HCT116 (cell line): ENCODE measurements around the gene TMEM135. TPM values are rescaled to one million over a fixed set of nuclear protein-coding genes. Genes with fewer than 3 reads are reported as not detected.

Experiments used
- ATAC-seq: fragments of 200-7000 bp; cut with Tn5 transposase; 2 replicates; pipeline ENCODE4 v1.9.1; 2020; ENCODE audit warnings: mild to moderate bottlenecking, moderate library complexity
- BruUV-seq: library from RNA; stranded (reverse); fragments of 400-500 nt; replicated peaks from 2 replicates; lab custom pipeline; 2021; lab: Mats Ljungman, UMichigan
- CTCF ChIA-PET: fragments of 300-600 bp; sonication (Branson Sonifier 250); formaldehyde crosslinking; loops from one replicate; lab custom pipeline; 2021; ENCODE audit warnings: antibody characterized with exemption; lab: Charles Lee
- POLR2A ChIA-PET: fragments of 300-600, 350-600 bp; sonication (Branson Sonifier 250); formaldehyde crosslinking; loops from one replicate; lab custom pipeline; 2021; ENCODE audit warnings: antibody characterized with exemption; lab: Charles Lee
- RAD21 ChIA-PET, 2 experiments: fragments of 300-600 bp; sonication (Branson Sonifier 250); formaldehyde crosslinking; loops; one replicate each; lab custom pipeline; 2023; ENCODE audit warnings: low total read pairs in 2 of 2; ENCODE audit not compliant: uncharacterized antibody in 2 of 2, unreplicated experiment in 2 of 2, low non-redundant PET in 1 of 2; lab: Charles Lee
- DNase-seq: peaks from one replicate; pipeline ENCODE4 v3.0.0-alpha.2; 2010; ENCODE audit warnings: low read depth, low spot score
- H2AFZ ChIP-seq: fragments of 200-600 bp; shearing (Covaris generic), sonication (generic); 2 replicates; pipeline ENCODE4 v1.6.1; 2017; ENCODE audit warnings: low read depth, mixed run types, mixed read lengths, antibody characterized with exemption, low read length; ENCODE audit not compliant: poor library complexity, severe bottlenecking
- H3K27ac ChIP-seq: 2 replicates; pipeline ENCODE4 v1.5.1; 2012; ENCODE audit warnings: low read depth, low read length
- H3K27me3 ChIP-seq: fragments of 200-600 bp; sonication (generic); 2 replicates; pipeline ENCODE4 v1.6.1; 2016; ENCODE audit warnings: mixed run types, low read length, mixed read lengths; ENCODE audit not compliant: insufficient read depth
- H3K36me3 ChIP-seq, 2 experiments: fragments of 200-500 bp in 1 of 2; fragments of 200-600 bp in 1 of 2; sonication (Bioruptor generic) in 1 of 2; sonication (generic) in 1 of 2; 2 replicates each; pipeline versions ENCODE4 v1.5.1 to v1.6.1; 2014 to 2016; ENCODE audit warnings: low read length in 2 of 2, inconsistent platforms in 1 of 2, mixed read lengths in 1 of 2, mixed run types in 1 of 2; ENCODE audit not compliant: insufficient read depth in 2 of 2, control insufficient read depth in 1 of 2
- H3K4me1 ChIP-seq, 2 experiments: fragments of 200-600 bp in 1 of 2; sonication (generic) in 1 of 2; 2 replicates each; pipeline versions ENCODE4 v1.5.1 to v1.6.1; 2012 to 2017; ENCODE audit warnings: low read length in 2 of 2, inconsistent platforms in 1 of 2, mild to moderate bottlenecking in 1 of 2, mixed read lengths in 1 of 2, mixed run types in 1 of 2, moderate library complexity in 1 of 2; ENCODE audit not compliant: insufficient read depth in 2 of 2, control insufficient read depth in 1 of 2
- H3K4me2 ChIP-seq: fragments of 200-600 bp; sonication (generic); 2 replicates; pipeline ENCODE4 v1.6.1; 2017; ENCODE audit warnings: mixed run types, low read length, mixed read lengths
- H3K4me3 ChIP-seq, 2 experiments: fragments of 200-600 bp in 1 of 2; sonication (generic) in 1 of 2; replicated peaks in 1 of 2; 2 replicates each; pipeline ENCODE4 v1.5.1; 2011 to 2016; ENCODE audit warnings: low read length in 2 of 2, control low read depth in 1 of 2, low read depth in 1 of 2, mild to moderate bottlenecking in 1 of 2, mixed read lengths in 1 of 2, mixed run types in 1 of 2
- H3K79me2 ChIP-seq: fragments of 200-600 bp; sonication (generic); 2 replicates; pipeline ENCODE4 v1.6.1; 2017; ENCODE audit warnings: mild to moderate bottlenecking, mixed run types, low read length, moderate library complexity, mixed read lengths; ENCODE audit not compliant: insufficient read depth
- H3K9ac ChIP-seq: fragments of 200-600 bp; sonication (generic); 2 replicates; pipeline ENCODE4 v1.6.1; 2016; ENCODE audit warnings: low read length, mixed read lengths
- H3K9me2 ChIP-seq: fragments of 200-600 bp; sonication (generic), shearing (Covaris generic); 2 replicates; pipeline ENCODE4 v1.6.1; 2017; ENCODE audit warnings: mixed run types, mild to moderate bottlenecking, moderate library complexity; ENCODE audit not compliant: insufficient read depth
- H3K9me3 ChIP-seq, 2 experiments: fragments of 200-500 bp in 1 of 2; fragments of 200-600 bp in 1 of 2; sonication (Bioruptor generic) in 1 of 2; sonication (generic) in 1 of 2; 2 replicates each; pipeline ENCODE4 v1.6.1; 2014 to 2017; ENCODE audit warnings: low read length in 2 of 2, mixed read lengths in 2 of 2, inconsistent platforms in 1 of 2, low read depth in 1 of 2, mild to moderate bottlenecking in 1 of 2, mixed run types in 1 of 2, moderate library complexity in 1 of 2; ENCODE audit not compliant: control insufficient read depth in 1 of 2, insufficient read depth in 1 of 2
- H4K20me1 ChIP-seq: fragments of 200-600 bp; sonication (generic), shearing (Covaris generic); 2 replicates; pipeline ENCODE4 v1.6.1; 2017; ENCODE audit warnings: mixed run types, mild to moderate bottlenecking, moderate library complexity; ENCODE audit not compliant: insufficient read depth
- ATF3 ChIP-seq: IDR thresholded peaks from 2 replicates; pipeline ENCODE4 v1.6.1; 2012
- CBX3 ChIP-seq: IDR thresholded peaks from 2 replicates; pipeline ENCODE4 v1.6.1; 2012; ENCODE audit warnings: low read depth
- CEBPB ChIP-seq: IDR thresholded peaks from 2 replicates; pipeline ENCODE4 v1.6.1; 2012; ENCODE audit warnings: low read depth
- CTCF ChIP-seq, 3 experiments: fragments of 200-600 bp in 1 of 3; sonication (generic) in 1 of 3; IDR thresholded peaks in 2 of 3; conservative IDR thresholded peaks in 1 of 3; 2 replicates each; pipeline ENCODE4 v1.5.1; 2012 to 2017; ENCODE audit warnings: low read depth in 2 of 3, low read length in 2 of 3, antibody characterized with exemption in 1 of 3, borderline replicate concordance in 1 of 3, control low read depth in 1 of 3, mild to moderate bottlenecking in 1 of 3, mixed read lengths in 1 of 3, mixed run types in 1 of 3, moderate library complexity in 1 of 3; ENCODE audit not compliant: insufficient read depth in 1 of 3
- EGR1 ChIP-seq: IDR thresholded peaks from 2 replicates; pipeline ENCODE4 v1.6.1; 2012; ENCODE audit warnings: low read depth
- ELF1 ChIP-seq: IDR thresholded peaks from 2 replicates; pipeline ENCODE4 v1.6.1; 2012; ENCODE audit warnings: low read depth, borderline replicate concordance
- EZH2 ChIP-seq: fragments of 200-600 bp; sonication (generic); IDR thresholded peaks from 2 replicates; pipeline ENCODE4 v1.6.1; 2017; ENCODE audit warnings: antibody characterized with exemption, mixed run types
- EZH2phosphoT487 ChIP-seq: fragments of 200-600 bp; IDR thresholded peaks from 2 replicates; pipeline ENCODE4 v1.6.1; 2018; ENCODE audit warnings: antibody characterized with exemption, borderline replicate concordance
- FOSL1 ChIP-seq: IDR thresholded peaks from 2 replicates; pipeline ENCODE4 v1.6.1; 2012; ENCODE audit warnings: low read depth
- POLR2A ChIP-seq: IDR thresholded peaks from 2 replicates; pipeline ENCODE4 v1.7.0; 2011; ENCODE audit warnings: borderline replicate concordance; ENCODE audit not compliant: insufficient read depth, insufficient read length; ENCODE audit errors: extremely low read depth
- TCF7L2 ChIP-seq: IDR thresholded peaks from 2 replicates; pipeline ENCODE4 v1.7.0; 2011; ENCODE audit warnings: borderline replicate concordance, inconsistent platforms; ENCODE audit not compliant: insufficient read depth, insufficient read length; ENCODE audit errors: extremely low read depth
- ZBTB33 ChIP-seq: IDR thresholded peaks from 2 replicates; pipeline ENCODE4 v1.6.1; 2011; ENCODE audit warnings: mild to moderate bottlenecking, low read length, moderate library complexity; ENCODE audit not compliant: insufficient replicate concordance; ENCODE audit errors: extremely low read depth
- ZFX ChIP-seq: fragments of 450-650 bp; IDR thresholded peaks from 2 replicates; pipeline ENCODE4 v1.6.1; 2017
- ZNF274 ChIP-seq: fragments of 200-500 bp; sonication (Bioruptor generic); IDR thresholded peaks from 2 replicates; pipeline ENCODE4 v1.6.1; 2014; ENCODE audit warnings: mild to moderate bottlenecking, low read depth, low read length, inconsistent platforms
- intact Hi-C: fragments of 100-400 bp; cut with micrococcal nuclease; formaldehyde crosslinking; loops from 2 replicates; pipeline ENCODE4 v1.10.0; 2022
- total RNA-seq: library from RNA; stranded (reverse); gene quantifications from one replicate; pipeline ENCODE4 v1.2.1, GENCODE V29; 2021; ENCODE audit not compliant: unreplicated experiment

Gene TMEM135
- total RNA-seq, 1 experiment from 2014 or later = 50.6 TPM

- Histone ChIP-seq H3K9ac (no peak overlapping the region), H2AFZ (no peak overlapping the region), H3K4me1 (no peaks in the 10 kb centered on the region), H3K36me3 (no peaks in the 10 kb centered on the region), H3K9me2 (no peaks in the 10 kb centered on the region), H3K9me3 (no peaks in the 10 kb centered on the region), H3K27ac (no peak overlapping the region), H4K20me1 (no peaks in the 10 kb centered on the region), H3K27me3 (no peaks in the 10 kb centered on the region), H3K4me2 (no peak overlapping the region), H3K4me3 (no peak overlapping the region), H3K79me2 (no peaks in the 10 kb centered on the region)
- POLR2A ChIA-PET = no interaction called here
- TF ChIP-seq EGR1 (no peak), TCF7L2 (no peak), FOSL1 (no peak), ZNF274 (no peak), CTCF (IDR thresholded peaks at IDR 0.05 in 2 of 3, conservative IDR thresholded peaks at IDR 0.05 in 1 of 3; ENCODE audit: borderline replicate concordance in 1 of 3, insufficient read depth in 1 of 3, low read depth in 2 of 3, low read length in 2 of 3) (no peak), ZBTB33 (no peak), ELF1 (no peak), EZH2phosphoT487 (no peak), ZFX (no peak), ATF3 (no peak), EZH2 (no peak), CBX3 (no peak), CEBPB (no peak), POLR2A (no peak)
- ATAC-seq = no peak
- RAD21 ChIA-PET = no interaction called here
- BruUV-seq = no TSS peak
- intact Hi-C loops = no loop called here
- CTCF ChIA-PET = no interaction called here
- DNase-seq = no peak
Measured at GRCh38 chr11:87201376-87201775, 163.6 kb downstream of the TMEM135 start.
